Sigmoid colon (tissue), 7 donors: ENCODE data around the gene UNC79. TPM values are rescaled to one million over a fixed set of nuclear protein-coding genes. Genes with fewer than 3 reads are reported as not detected.

Source experiments
- DNase-seq: peaks from one replicate; pipeline ENCODE4 v3.0.0-alpha.2; 2019
- H3K27ac ChIP-seq, 4 donors: fragments of 200-600 bp; sonication (generic); one replicate each; pipeline ENCODE4 v1.5.1; 2016 to 2019; ENCODE audit warnings: mild to moderate bottlenecking in 1 of 4
- H3K27me3 ChIP-seq, 3 donors: fragments of 200-600 bp; sonication (generic); one replicate each; pipeline ENCODE4 v1.5.1; 2019; ENCODE audit warnings: mild to moderate bottlenecking in 1 of 3
- H3K36me3 ChIP-seq, 4 donors: fragments of 200-600 bp; sonication (generic); one replicate each; pipeline ENCODE4 v1.5.1; 2016 to 2019
- H3K4me1 ChIP-seq, 4 donors: fragments of 200-600 bp; sonication (generic); one replicate each; pipeline ENCODE4 v1.5.1; 2017 to 2019
- H3K4me3 ChIP-seq, 4 donors: fragments of 200-600 bp; sonication (generic); one replicate each; pipeline ENCODE4 v1.5.1; 2017 to 2019; ENCODE audit warnings: mild to moderate bottlenecking in 2 of 4, moderate library complexity in 1 of 4
- H3K9me3 ChIP-seq, 4 donors: fragments of 200-600 bp in 3 of 4; sonication (generic) in 3 of 4; one replicate each; pipeline versions ENCODE4 v1.5.1 to v1.6.1; 2013 to 2019
- CTCF ChIP-seq, 4 experiments: fragments of 450-650 bp in 3 of 4; fragments of 200-600 bp in 1 of 4; IDR thresholded peaks; one replicate each; pipeline ENCODE4 v1.5.1; 2016 to 2019; ENCODE audit warnings: antibody characterized with exemption in 4 of 4, mild to moderate bottlenecking in 3 of 4, moderate library complexity in 2 of 4
- EP300 ChIP-seq, 4 donors: sonication (generic); formaldehyde crosslinking; IDR thresholded peaks; one replicate each; pipeline ENCODE4 v1.6.1; 2017; ENCODE audit warnings: antibody characterized with exemption in 4 of 4
- POLR2A ChIP-seq, 2 donors: fragments of 450-650 bp; IDR thresholded peaks; one replicate each; pipeline ENCODE4 v1.6.1; 2016; ENCODE audit warnings: antibody characterized with exemption in 2 of 2, mild to moderate bottlenecking in 2 of 2, moderate library complexity in 2 of 2
- POLR2AphosphoS5 ChIP-seq, 4 donors: sonication (generic); formaldehyde crosslinking; IDR thresholded peaks; one replicate each; pipeline ENCODE4 v1.6.1; 2017; ENCODE audit warnings: antibody characterized with exemption in 4 of 4
- WGBS, 2 donors: extraction: QIAGEN DNeasy Blood & Tissue Kit; methylation state at CpG; one replicate each; pipeline ENCODE4 v1.1.7; 2013; 5-methylcytosine and 5-hydroxymethylcytosine counted together
- intact Hi-C: fragments of 100-400 bp; cut with DNase I; formaldehyde crosslinking; loops from one replicate; pipeline ENCODE4 v1.15.1; 2023
- polyA plus RNA-seq, 3 donors: library from polyadenylated mRNA; stranded (reverse); fragments of 200-250 nt; gene quantifications; one replicate each; pipeline ENCODE4 v1.2.3, GENCODE V29; 2013
- total RNA-seq, 4 donors: library from RNA; depleted of rRNA; stranded (reverse); fragments of >200 nt; gene quantifications; one replicate each; pipeline ENCODE4 v1.1.0, GENCODE V29; 2016
- donor health status: healthy with polysubstance abuse.
- donor health status: Bipolar disorder and iron deficiency.
- donor health status: healthy.

Gene UNC79
- total and polyA plus RNA-seq, 7 donors, result 0.15 to 1.4 (median 0.81) TPM; not detected in 2

DNA sequence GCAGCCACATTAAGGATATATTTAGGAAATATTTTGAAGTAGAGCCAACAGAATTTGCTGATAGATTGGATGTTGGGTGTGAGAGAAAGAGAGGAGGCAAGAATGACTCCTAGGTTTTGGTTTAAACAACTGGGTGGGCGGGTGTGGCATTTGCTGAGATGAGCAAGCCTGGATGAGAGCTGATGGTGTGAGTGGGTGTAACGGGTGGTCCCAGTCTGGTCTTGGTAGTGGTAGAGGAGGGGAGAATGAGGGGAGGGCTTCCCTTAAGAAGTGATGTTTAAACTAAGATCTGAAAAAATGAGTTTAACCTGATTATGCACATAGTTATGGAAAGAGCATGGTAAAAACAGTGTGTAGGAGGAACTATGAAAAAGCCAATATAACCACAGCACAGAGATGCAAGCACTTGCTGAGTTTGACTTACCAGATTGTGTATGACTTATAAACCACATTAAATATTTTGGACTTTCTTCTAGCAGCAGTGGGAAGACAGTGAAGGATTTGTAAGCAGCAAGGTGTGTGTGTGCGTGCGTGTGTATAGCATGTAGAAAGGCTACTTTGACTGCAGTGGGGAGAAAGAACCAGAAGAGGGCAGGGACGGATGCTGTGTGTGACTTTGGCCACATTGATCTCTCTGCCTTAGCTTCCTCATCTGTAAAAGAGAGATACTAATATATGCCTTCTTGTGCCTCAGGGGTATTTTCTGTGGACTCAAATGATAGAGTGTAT is 217.9 kb downstream of the UNC79 start:
- intact Hi-C loops, result no loop called here
- TF ChIP-seq POLR2AphosphoS5 (IDR thresholded peaks at IDR 0.05) (no peak), CTCF (IDR thresholded peaks at IDR 0.05) (peak in 3 of 4 experiments; percentile 7 to 31 (median 26))
- DNase-seq, result no peak
- Histone ChIP-seq H3K27me3 (no peaks in the 10 kb centered on the region), H3K36me3 (no peaks in the 10 kb centered on the region), H3K4me3 (no peak overlapping the region), H3K4me1 (no peaks in the 10 kb centered on the region), H3K9me3 (no peaks in the 10 kb centered on the region), H3K27ac (no peak overlapping the region)
- WGBS, 2 donors, result 41 to 50% methylated on average over 5 of the region's 5 CpGs

- Histone ChIP-seq H3K27ac (no peak overlapping the region), H3K4me3 (no peak overlapping the region), H3K27me3 (no peaks in the 10 kb centered on the region), H3K4me1 (no peaks in the 10 kb centered on the region), H3K9me3 (no peaks in the 10 kb centered on the region), H3K36me3 (no peaks in the 10 kb centered on the region)
- DNase-seq, result no peak
- TF ChIP-seq POLR2A (IDR thresholded peaks at IDR 0.05) (no peak), CTCF (IDR thresholded peaks at IDR 0.05) (no peak), POLR2AphosphoS5 (IDR thresholded peaks at IDR 0.05) (no peak), EP300 (IDR thresholded peaks at IDR 0.05) (no peak)
- WGBS, 2 donors, result 76 to 83% methylated on average over 5 of the region's 5 CpGs
- intact Hi-C loops, result no loop called here
Measured at GRCh38 chr14:93654599-93654998, 223.9 kb downstream of the UNC79 start.

GRCh38 chr14:93655078-93655750 is 224.5 kb downstream of the UNC79 start:
- no peak for DNase-seq
- no peaks in the 10 kb centered on the region for H3K36me3 ChIP-seq
- TF ChIP-seq CTCF (IDR thresholded peaks at IDR 0.05) (peak; percentile 37 to 68 (median 48)), POLR2AphosphoS5 (IDR thresholded peaks at IDR 0.05) (no peak)
- no peak overlapping the region for H3K4me3 ChIP-seq
- H3K27me3 ChIP-seq, result no peaks in the 10 kb centered on the region
- H3K9me3 ChIP-seq, result no peaks in the 10 kb centered on the region
- H3K27ac ChIP-seq, result no peak overlapping the region
- intact Hi-C loops, result loop anchor here (1.0 to 5.0 kb wide), 4 partner anchors 92 to 252 kb away; no protein-coding TSS in a partner anchor
- H3K4me1 ChIP-seq, result no peaks in the 10 kb centered on the region
- WGBS, 2 donors, result 37 to 44% methylated on average over 10 of the region's 10 CpGs

DNA sequence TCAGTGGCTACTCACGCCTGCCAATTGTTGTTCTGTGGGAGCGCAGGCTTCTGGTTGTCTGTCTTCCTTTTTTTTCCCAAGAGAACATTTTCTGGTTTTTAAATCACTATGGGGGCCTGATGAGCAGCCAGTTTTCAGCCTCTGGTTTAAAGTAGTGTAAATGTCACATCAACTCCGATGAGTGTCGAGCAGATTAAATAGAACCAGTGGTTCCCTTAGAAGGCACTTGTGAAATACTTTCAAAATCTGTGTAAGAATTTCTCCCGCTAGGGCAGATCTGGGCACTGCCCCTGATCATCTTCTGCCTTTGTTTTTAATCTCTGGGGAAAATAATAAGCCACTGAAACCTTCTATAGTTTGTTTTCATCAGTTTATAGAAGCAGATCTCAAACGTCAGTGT is 227.1 kb downstream of the UNC79 start:
- H3K9me3 ChIP-seq, result no peaks in the 10 kb centered on the region
- peak overlapping the region in 2 of 4 donors; percentile 7 to 41 for H3K27ac ChIP-seq
- no peak overlapping the region for H3K4me3 ChIP-seq
- H3K4me1 ChIP-seq, result no peaks in the 10 kb centered on the region
- H3K36me3 ChIP-seq, result no peaks in the 10 kb centered on the region
- intact Hi-C loops, result loop anchor here (5.0 kb wide), 2 partner anchors 89 to 249 kb away; no protein-coding TSS in a partner anchor
- DNase-seq, result no peak
- no peaks in the 10 kb centered on the region for H3K27me3 ChIP-seq
- WGBS, 2 donors, result 68 to 72% methylated on average over 6 of the region's 6 CpGs
- TF ChIP-seq POLR2AphosphoS5 (IDR thresholded peaks at IDR 0.05), result no peak
- TF ChIP-seq POLR2A (IDR thresholded peaks at IDR 0.05), result no peak
- no peak for TF ChIP-seq CTCF (IDR thresholded peaks at IDR 0.05)
- no peak for TF ChIP-seq EP300 (IDR thresholded peaks at IDR 0.05)
